GM18873 (cell line): ENCODE measurements around the gene PATL2.
"Not testable (repeated sequence)": the region's sequence is repeated elsewhere in the genome, so short reads cannot be mapped to it uniquely, and the experiment has no call there.

Experiments used
- ATAC-seq: cut with Tn5 transposase; IDR thresholded peaks from one replicate; pipeline ENCODE4 v1.9.1; 2021; ENCODE audit warnings: mild to moderate bottlenecking, moderate library complexity, moderate number of reproducible peaks; ENCODE audit not compliant: unreplicated experiment, low FRiP score

Gene PATL2

GRCh38 chr15:44695294-44695693 is 15.8 kb downstream of the PATL2 start:
- no peak for ATAC-seq

GRCh38 chr15:44694416-44694815 is 16.7 kb downstream of the PATL2 start:
- ATAC-seq, result no peak

GRCh38 chr15:44692659-44693058 is 18.5 kb downstream of the PATL2 start:
- no peak for ATAC-seq

GRCh38 chr15:44690245-44690644 is 20.9 kb downstream of the PATL2 start:
- not testable (repeated sequence) for ATAC-seq

- not testable (repeated sequence) for ATAC-seq
Observed at GRCh38 chr15:44689318-44689717, 21.8 kb downstream of the PATL2 start.

- ATAC-seq, result not testable (repeated sequence)
Observed at GRCh38 chr15:44682809-44683682, 28.1 kb downstream of the PATL2 start.

GRCh38 chr15:44682211-44682610 is 28.9 kb downstream of the PATL2 start:
- no peak for ATAC-seq

GRCh38 chr15:44676676-44677075 is 34.4 kb downstream of the PATL2 start:
- ATAC-seq, result no peak

- no peak for ATAC-seq
Observed at GRCh38 chr15:44675911-44676310, 35.2 kb downstream of the PATL2 start.

- ATAC-seq, result no peak
Observed at GRCh38 chr15:44673639-44674038, 37.5 kb downstream of the PATL2 start.

- no peak for ATAC-seq
Observed at GRCh38 chr15:44670087-44670950, 40.8 kb downstream of the PATL2 start.

GRCh38 chr15:44668921-44669320 is 42.2 kb downstream of the PATL2 start:
- ATAC-seq, result no peak

- no peak for ATAC-seq
Observed at GRCh38 chr15:44667039-44667360, 44.1 kb downstream of the PATL2 start.

- ATAC-seq, result no peak
Observed at GRCh38 chr15:44666210-44667038, 44.7 kb downstream of the PATL2 start.

GRCh38 chr15:44663410-44664308 is 47.5 kb downstream of the PATL2 start, which contains the start of gene SPG11:
Gene SPG11 (minus strand): TSS chr15:44663662. CDS start chr15:44663647, 15 bp downstream.
- peak; percentile 67 for ATAC-seq

- peak; percentile 37 for ATAC-seq
Observed at GRCh38 chr15:44662478-44663409, 48.4 kb downstream of the PATL2 start.

- ATAC-seq, result no peak
Observed at GRCh38 chr15:44661576-44661975, 49.5 kb downstream of the PATL2 start.

GRCh38 chr15:44659056-44659455 is 52.1 kb downstream of the PATL2 start:
- ATAC-seq, result no peak
